K562 (cell line): ENCODE results near the gene HIVEP3. TPM values are rescaled to one million over a fixed set of nuclear protein-coding genes. Genes with fewer than 3 reads are reported as not detected.

Experiments used
- CBX2 ChIP-seq: fragments of 200-600 bp; sonication (generic); IDR thresholded peaks from one replicate; pipeline ENCODE4 v1.6.1; 2012; ENCODE audit warnings: mild to moderate bottlenecking, low read length, inconsistent platforms; ENCODE audit not compliant: insufficient read depth, poor library complexity, severe bottlenecking
- CUX1 ChIP-seq: fragments of 200-800 bp; sonication (Bioruptor generic); IDR thresholded peaks from 2 replicates; pipeline ENCODE4 v1.6.1; 2016; ENCODE audit warnings: missing genetic modification characterization, missing compliant biosample characterization
- DPF2 ChIP-seq: fragments of 450-650 bp; IDR thresholded peaks from 2 replicates; pipeline ENCODE4 v1.6.1; 2016
- E2F6 ChIP-seq, 2 experiments: IDR thresholded peaks; 2 replicates each; pipeline ENCODE4 v1.6.1; 2011; ENCODE audit warnings: borderline replicate concordance in 1 of 2, control low read depth in 1 of 2, low read depth in 1 of 2, low read length in 1 of 2, mild to moderate bottlenecking in 1 of 2, mixed read lengths in 1 of 2, moderate library complexity in 1 of 2; ENCODE audit not compliant: insufficient read depth in 1 of 2, insufficient read length in 1 of 2, poor library complexity in 1 of 2, severe bottlenecking in 1 of 2; ENCODE audit errors: extremely low read depth in 1 of 2
- E4F1 ChIP-seq: fragments of 250-450 bp; sonication (Bioruptor Pico); IDR thresholded peaks from 2 replicates; pipeline ENCODE4 v1.5.0; 2021; ENCODE audit warnings: mild to moderate bottlenecking, borderline replicate concordance
- EGR1 ChIP-seq: fragments of 450-650 bp; conservative IDR thresholded peaks from 2 replicates; pipeline ENCODE4 v1.6.1; 2017; ENCODE audit warnings: mild to moderate bottlenecking
- ETV5 ChIP-seq: sonication (generic); formaldehyde crosslinking; IDR thresholded peaks from 2 replicates; pipeline ENCODE4 v1.4.0; 2020; ENCODE audit warnings: low read depth, mild to moderate bottlenecking, missing genetic modification reagents
- FOXO4 ChIP-seq: fragments of 450-650 bp; formaldehyde crosslinking; IDR thresholded peaks from 2 replicates; pipeline ENCODE4 v1.4.0; 2020; ENCODE audit warnings: mild to moderate bottlenecking, moderate library complexity
- GMEB1 ChIP-seq: fragments of 250-450 bp; sonication (Bioruptor Pico); IDR thresholded peaks from 2 replicates; pipeline ENCODE4 v1.4.0; 2020; ENCODE audit warnings: mild to moderate bottlenecking
- MYNN ChIP-seq, 2 experiments: sonication (generic); formaldehyde crosslinking in 1 of 2; IDR thresholded peaks; 2 replicates each; pipeline versions ENCODE4 v1.5.0 to v1.6.1; 2016 to 2020; ENCODE audit warnings: antibody characterized with exemption in 1 of 2, missing genetic modification reagents in 1 of 2
- RBM17 ChIP-seq: fragments of 200-400 bp; formaldehyde crosslinking; IDR thresholded peaks from 2 replicates; pipeline ENCODE4 v1.6.1; 2017; ENCODE audit warnings: low read depth, mild to moderate bottlenecking, low read length, borderline replicate concordance
- SRF ChIP-seq, 2 experiments: fragments of 250-450, 450-650 bp in 1 of 2; sonication (Bioruptor Pico) in 1 of 2; sonication (generic) in 1 of 2; formaldehyde crosslinking; IDR thresholded peaks; 2 replicates each; pipeline versions ENCODE4 v1.5.0 to v1.5.1; 2020 to 2022; ENCODE audit warnings: mild to moderate bottlenecking in 1 of 2, missing genetic modification reagents in 1 of 2
- polyA plus RNA-seq, 8 experiments: library from polyadenylated mRNA; depleted of rRNA in 4 of 8; stranded (reverse) in 5 of 8; unstranded in 3 of 8; fragments of >200 nt; fragmentation: Nextera tagmentation in 2 of 8; fragmentation: Illumina TruSeq in 1 of 8; extraction: Ambion mirVana in 2 of 8; extraction: Trizol in 1 of 8; gene quantifications; 2 replicates each; pipeline versions ENCODE4 v1.2.1 to v1.2.3, GENCODE V29; 2011 to 2014; ENCODE audit warnings: inconsistent platforms in 1 of 8, missing spikeins in 1 of 8
- total RNA-seq, 7 experiments: library from RNA; depleted of rRNA in 6 of 7; stranded (reverse); fragments of >200 nt in 6 of 7; fragmentation: Illumina TruSeq in 2 of 7; extraction: Trizol in 2 of 7; gene quantifications; 2 replicates each; pipeline versions ENCODE4 v1.2.1 to v1.2.3, GENCODE V29; 2011 to 2021; ENCODE audit warnings: low replicate concordance in 1 of 7

Gene HIVEP3
- total and polyA plus RNA-seq, 9 of the 15 experiments (the other 6 are each of a cell fraction or from before 2014, with no cell fraction given): 0.09 to 0.58 (median 0.34) TPM; not detected in 1

- TF ChIP-seq GMEB1 (CRISPR knock-in tag): no peak
- TF ChIP-seq E2F6 (IDR thresholded peaks at IDR 0.05; ENCODE audit: borderline replicate concordance in 1 of 2, extremely low read depth in 1 of 2, insufficient read depth in 1 of 2, insufficient read length in 1 of 2, low read depth in 1 of 2, low read length in 1 of 2, poor library complexity in 1 of 2, severe bottlenecking in 1 of 2): no peak
- no peak for TF ChIP-seq DPF2
- no peak for TF ChIP-seq CUX1 (CRISPR knock-in tag)
- no peak for TF ChIP-seq CBX2
- no peak for TF ChIP-seq FOXO4
- TF ChIP-seq MYNN (IDR thresholded peaks at IDR 0.05): no peak
- no peak for TF ChIP-seq MYNN (CRISPR knock-in tag; IDR thresholded peaks at IDR 0.05)
- TF ChIP-seq RBM17: no peak
- TF ChIP-seq SRF (CRISPR knock-in tag; IDR thresholded peaks at IDR 0.05): no peak
- TF ChIP-seq ETV5 (CRISPR knock-in tag): no peak
- no peak for TF ChIP-seq EGR1
- TF ChIP-seq E4F1 (CRISPR knock-in tag): no peak
Measured at GRCh38 chr1:41792485-41792770, 126.3 kb downstream of the HIVEP3 start (continued).
